GM23248 (cell line): ENCODE data around the gene GINS1.

Experiments used
- EZH2 ChIP-seq: fragments of 200-600 bp; sonication (generic); IDR thresholded peaks from 2 replicates; pipeline ENCODE4 v1.6.1; 2018; ENCODE audit warnings: antibody characterized with exemption, mild to moderate bottlenecking; ENCODE audit not compliant: insufficient read depth, poor library complexity, severe bottlenecking
- EZH2phosphoT487 ChIP-seq: fragments of 200-600 bp; sonication (generic); IDR thresholded peaks from 2 replicates; pipeline ENCODE4 v1.6.1; 2018; ENCODE audit warnings: antibody characterized with exemption, moderate library complexity, mild to moderate bottlenecking, low read depth; ENCODE audit not compliant: insufficient read depth

- TF ChIP-seq EZH2: no peak
- no peak for TF ChIP-seq EZH2phosphoT487
These were observed 29.1 kb upstream of the GINS1 start for GRCh38 chr20:25378189-25378883.
